Nephron (organoid): Measurements from ENCODE around the gene CFAP44.

Experiments used
- H3K27ac Mint-ChIP-seq, 3 experiments: 2 replicates each; pipeline ENCODE4 v1.8.0; 2020; ENCODE audit warnings: mixed read lengths in 3 of 3, mild to moderate bottlenecking in 2 of 3, moderate library complexity in 1 of 3
- H3K27me3 Mint-ChIP-seq: 2 replicates; pipeline ENCODE4 v1.8.0; 2021; ENCODE audit warnings: low read depth, mild to moderate bottlenecking, moderate library complexity, mixed read lengths
- H3K36me3 Mint-ChIP-seq: 2 replicates; pipeline ENCODE4 v1.8.0; 2020; ENCODE audit warnings: low read depth, mixed read lengths
- H3K4me1 Mint-ChIP-seq: 2 replicates; pipeline ENCODE4 v1.8.0; 2020; ENCODE audit warnings: mixed read lengths
- H3K4me3 Mint-ChIP-seq, 3 experiments: 2 replicates each; pipeline ENCODE4 v1.8.0; 2020; ENCODE audit warnings: mild to moderate bottlenecking in 3 of 3, mixed read lengths in 3 of 3, moderate library complexity in 2 of 3
- H3K9me3 Mint-ChIP-seq: 2 replicates; pipeline ENCODE4 v1.8.0; 2020; ENCODE audit warnings: mixed read lengths
- TF ChIP-seq, protein P1 (sequence below), 3 experiments: fragments of 200-600 bp; sonication (generic); IDR thresholded peaks; one replicate each; pipeline ENCODE4 v1.5.0; 2021; ENCODE audit warnings: antibody characterized with exemption in 3 of 3; ENCODE audit not compliant: unreplicated experiment in 3 of 3

The CFAP44 gene

DNA sequence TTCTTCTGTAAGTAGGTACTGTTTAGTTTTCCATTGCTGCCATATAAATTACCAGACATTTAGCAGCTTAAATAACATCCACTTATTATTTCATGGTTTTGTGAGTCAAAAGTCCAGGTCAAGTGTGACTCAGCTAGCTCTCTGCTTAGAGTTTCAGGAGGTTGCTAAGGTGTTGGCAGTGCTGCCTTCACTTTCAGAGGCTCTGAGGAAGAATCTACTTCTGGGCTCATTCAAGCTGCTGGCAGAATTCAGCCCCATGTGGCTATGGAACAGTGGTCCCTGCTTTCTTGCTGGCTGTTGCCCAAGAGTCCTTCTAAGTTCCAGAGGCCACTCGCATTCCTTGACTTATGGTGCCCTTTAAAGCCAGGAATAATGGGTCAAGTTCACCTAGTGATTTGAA lies 4.5 kb downstream of the CFAP44 start:
- no peak overlapping the region for H3K4me3 Mint-ChIP-seq
- no peaks in the 10 kb centered on the region for H3K4me1 Mint-ChIP-seq
- no peaks in the 10 kb centered on the region for H3K27me3 Mint-ChIP-seq
- peaks cover 14% of the 10 kb centered on the region for H3K36me3 Mint-ChIP-seq
- TF ChIP-seq, protein P1, sequence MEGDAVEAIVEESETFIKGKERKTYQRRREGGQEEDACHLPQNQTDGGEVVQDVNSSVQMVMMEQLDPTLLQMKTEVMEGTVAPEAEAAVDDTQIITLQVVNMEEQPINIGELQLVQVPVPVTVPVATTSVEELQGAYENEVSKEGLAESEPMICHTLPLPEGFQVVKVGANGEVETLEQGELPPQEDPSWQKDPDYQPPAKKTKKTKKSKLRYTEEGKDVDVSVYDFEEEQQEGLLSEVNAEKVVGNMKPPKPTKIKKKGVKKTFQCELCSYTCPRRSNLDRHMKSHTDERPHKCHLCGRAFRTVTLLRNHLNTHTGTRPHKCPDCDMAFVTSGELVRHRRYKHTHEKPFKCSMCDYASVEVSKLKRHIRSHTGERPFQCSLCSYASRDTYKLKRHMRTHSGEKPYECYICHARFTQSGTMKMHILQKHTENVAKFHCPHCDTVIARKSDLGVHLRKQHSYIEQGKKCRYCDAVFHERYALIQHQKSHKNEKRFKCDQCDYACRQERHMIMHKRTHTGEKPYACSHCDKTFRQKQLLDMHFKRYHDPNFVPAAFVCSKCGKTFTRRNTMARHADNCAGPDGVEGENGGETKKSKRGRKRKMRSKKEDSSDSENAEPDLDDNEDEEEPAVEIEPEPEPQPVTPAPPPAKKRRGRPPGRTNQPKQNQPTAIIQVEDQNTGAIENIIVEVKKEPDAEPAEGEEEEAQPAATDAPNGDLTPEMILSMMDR (IDR thresholded peaks at IDR 0.05; ENCODE audit: unreplicated experiment in 3 of 3), result no peak
- no peaks in the 10 kb centered on the region for H3K9me3 Mint-ChIP-seq
- H3K27ac Mint-ChIP-seq, result no peak overlapping the region

DNA sequence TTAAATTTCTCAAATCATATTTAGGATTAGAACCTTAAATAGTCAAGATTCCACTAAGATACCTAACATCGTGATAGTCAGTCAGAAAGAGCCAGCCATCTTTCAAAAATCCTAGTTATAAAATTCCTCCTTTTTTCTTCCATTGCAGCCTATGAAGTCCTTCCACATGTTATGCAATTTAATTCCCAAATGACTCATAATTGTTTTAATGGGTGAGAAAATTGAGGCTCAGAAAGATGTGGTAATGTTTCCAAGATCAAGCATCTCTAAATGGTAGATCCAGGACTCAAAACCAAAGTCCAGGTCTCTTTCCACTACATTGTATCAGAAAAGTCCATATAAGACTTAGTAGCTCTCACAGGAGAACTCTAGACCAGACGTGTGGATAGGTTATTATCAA lies 9.5 kb downstream of the CFAP44 start:
- Mint-ChIP-seq H3K4me3 (no peak overlapping the region), H3K9me3 (no peaks in the 10 kb centered on the region), H3K4me1 (no peaks in the 10 kb centered on the region), H3K27ac (no peak overlapping the region), H3K27me3 (no peaks in the 10 kb centered on the region), H3K36me3 (peaks cover 35% of the 10 kb centered on the region)
- TF ChIP-seq, protein P1 (IDR thresholded peaks at IDR 0.05; ENCODE audit: unreplicated experiment in 3 of 3), result no peak

DNA sequence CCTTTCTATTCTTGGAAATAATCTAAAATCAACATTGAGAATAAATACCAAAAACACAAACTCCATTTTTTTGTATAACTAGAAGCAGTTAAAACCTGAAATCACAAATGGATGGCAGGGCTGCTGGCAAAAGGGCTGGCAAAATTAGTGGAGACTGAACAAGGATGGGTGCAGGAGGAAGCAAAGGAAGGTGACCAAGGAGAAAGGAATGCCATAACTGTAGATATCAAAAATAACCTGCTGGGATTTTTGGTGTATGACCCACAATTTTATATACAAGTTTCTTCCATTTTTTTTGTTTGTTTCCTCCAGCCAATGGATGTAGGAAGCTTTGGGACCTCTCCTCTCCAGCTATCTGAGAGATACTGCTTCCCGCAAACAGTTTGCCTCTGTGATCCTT lies 12.7 kb downstream of the CFAP44 start:
- TF ChIP-seq, protein P1 (IDR thresholded peaks at IDR 0.05; ENCODE audit: unreplicated experiment in 3 of 3), result no peak
- H3K9me3 Mint-ChIP-seq, result no peaks in the 10 kb centered on the region
- H3K36me3 Mint-ChIP-seq, result peaks cover 61% of the 10 kb centered on the region
- H3K4me3 Mint-ChIP-seq, result no peak overlapping the region
- H3K27ac Mint-ChIP-seq, result no peak overlapping the region
- H3K4me1 Mint-ChIP-seq, result no peaks in the 10 kb centered on the region
- H3K27me3 Mint-ChIP-seq, result no peaks in the 10 kb centered on the region

DNA sequence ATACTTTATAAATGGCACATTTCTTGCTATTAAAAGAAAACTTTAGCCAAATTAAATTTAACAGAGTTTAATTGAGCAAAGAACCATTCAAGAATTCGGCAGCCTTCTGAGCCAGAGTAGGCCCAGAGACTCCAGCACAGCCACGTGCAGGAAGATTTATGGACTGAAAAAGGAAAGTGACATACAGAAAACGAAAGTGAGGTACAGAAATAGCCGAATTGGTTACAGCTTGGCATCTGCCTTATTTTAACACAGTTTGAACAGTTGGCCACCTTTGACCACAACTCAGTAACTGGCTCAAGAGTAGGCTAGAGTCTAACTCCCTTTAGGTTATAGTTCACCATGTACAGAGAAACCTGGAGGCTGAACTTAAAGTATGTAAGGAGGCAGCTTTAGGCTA lies 17.6 kb downstream of the CFAP44 start:
- no peak overlapping the region for H3K27ac Mint-ChIP-seq
- peaks cover 2% of the 10 kb centered on the region for H3K9me3 Mint-ChIP-seq
- H3K27me3 Mint-ChIP-seq, result no peaks in the 10 kb centered on the region
- peaks cover 63% of the 10 kb centered on the region for H3K36me3 Mint-ChIP-seq
- TF ChIP-seq, protein P1 (IDR thresholded peaks at IDR 0.05; ENCODE audit: unreplicated experiment in 3 of 3), result no peak
- no peaks in the 10 kb centered on the region for H3K4me1 Mint-ChIP-seq
- no peak overlapping the region for H3K4me3 Mint-ChIP-seq

DNA sequence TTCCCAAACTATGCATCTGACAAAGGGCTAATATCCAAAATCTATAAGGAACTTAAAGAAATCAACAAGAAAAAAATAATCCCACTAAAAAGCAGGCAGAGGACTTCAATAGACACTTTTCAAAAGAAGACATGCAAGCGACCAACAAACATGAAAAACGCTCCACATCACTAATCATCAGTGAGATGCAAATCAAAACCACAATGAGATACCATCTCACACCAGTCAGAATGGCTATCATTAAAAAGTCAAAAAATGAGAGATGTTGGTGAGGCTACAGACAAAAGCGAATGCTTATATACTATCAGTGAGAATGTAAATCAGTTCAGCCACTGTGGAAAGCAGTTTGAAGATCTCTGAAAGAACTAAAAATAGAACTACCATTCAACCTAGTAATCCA lies 20.2 kb downstream of the CFAP44 start:
- Mint-ChIP-seq H3K27ac (no peak overlapping the region), H3K4me1 (no peaks in the 10 kb centered on the region), H3K27me3 (no peaks in the 10 kb centered on the region), H3K36me3 (peaks cover 47% of the 10 kb centered on the region), H3K4me3 (no peak overlapping the region), H3K9me3 (peaks cover 8% of the 10 kb centered on the region)
- TF ChIP-seq, protein P1 (IDR thresholded peaks at IDR 0.05; ENCODE audit: unreplicated experiment in 3 of 3), result no peak

DNA sequence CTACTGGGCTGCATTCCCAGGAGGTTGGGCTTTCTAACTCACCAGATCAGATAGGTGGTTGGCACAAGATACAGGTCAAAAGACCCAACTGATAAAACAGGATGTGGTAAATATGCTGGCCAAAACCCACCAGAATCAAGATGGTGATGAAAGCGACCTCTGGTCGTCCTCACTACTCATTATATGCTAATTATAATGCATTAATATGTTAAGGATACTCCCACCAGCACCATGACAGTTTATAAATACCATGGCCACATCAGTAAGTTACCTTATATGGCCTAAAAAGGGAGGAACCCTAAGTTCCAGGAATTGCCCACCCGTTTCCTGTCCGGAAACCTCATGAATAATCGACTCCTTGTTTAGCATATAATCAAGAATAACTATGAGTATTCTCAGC lies 31.6 kb downstream of the CFAP44 start:
- TF ChIP-seq, protein P1 (IDR thresholded peaks at IDR 0.05; ENCODE audit: unreplicated experiment in 3 of 3), result no peak
- Mint-ChIP-seq H3K27ac (no peak overlapping the region), H3K36me3 (peaks cover 52% of the 10 kb centered on the region), H3K4me3 (no peak overlapping the region), H3K9me3 (peaks cover 39% of the 10 kb centered on the region), H3K27me3 (no peaks in the 10 kb centered on the region), H3K4me1 (no peaks in the 10 kb centered on the region)
